Panc1 (cell line): Measurements from ENCODE around the gene JAK2. TPM values are rescaled to one million over a fixed set of nuclear protein-coding genes. Genes with fewer than 3 reads are reported as not detected.

ENCODE experiments used
- ATAC-seq: fragments of 200-7000 bp; cut with Tn5 transposase; 2 replicates; pipeline ENCODE4 v1.9.1; 2020; ENCODE audit warnings: mild to moderate bottlenecking, moderate library complexity
- BruUV-seq: library from RNA; stranded (reverse); fragments of 400-500 nt; replicated peaks from 2 replicates; lab custom pipeline; 2021; lab: Mats Ljungman, UMichigan
- CTCF ChIA-PET: fragments of 300-600 bp; sonication (Branson Sonifier 250); formaldehyde crosslinking; loops from one replicate; lab custom pipeline; 2022; ENCODE audit warnings: antibody characterized with exemption; lab: Charles Lee
- POLR2A ChIA-PET: fragments of 300-600 bp; sonication (Branson Sonifier 250); formaldehyde crosslinking; loops from one replicate; lab custom pipeline; 2022; ENCODE audit warnings: antibody characterized with exemption; lab: Charles Lee
- DNase-seq: peaks from one replicate; pipeline ENCODE4 v3.0.0-alpha.2; 2010; ENCODE audit warnings: low read depth, low spot score
- H3K27ac ChIP-seq: 2 replicates; pipeline ENCODE4 v1.5.1; 2011; ENCODE audit warnings: mild to moderate bottlenecking, low read length, inconsistent platforms
- H3K27me3 ChIP-seq: fragments of 200-500 bp; sonication (Bioruptor generic); 2 replicates; pipeline ENCODE4 v1.6.0; 2014; ENCODE audit warnings: low read length, inconsistent platforms; ENCODE audit not compliant: control insufficient read depth, insufficient read depth
- H3K36me3 ChIP-seq: fragments of 200-500 bp; sonication (Bioruptor generic); 2 replicates; pipeline ENCODE4 v1.5.1; 2014; ENCODE audit warnings: inconsistent platforms, mild to moderate bottlenecking, low read length, moderate library complexity; ENCODE audit not compliant: control insufficient read depth, insufficient read depth
- H3K4me1 ChIP-seq: 2 replicates; pipeline ENCODE4 v1.5.1; 2011; ENCODE audit warnings: inconsistent platforms, mild to moderate bottlenecking, low read length, moderate library complexity; ENCODE audit not compliant: control insufficient read depth, insufficient read depth
- H3K4me3 ChIP-seq, 2 experiments: 2 replicates each; pipeline ENCODE4 v1.5.1; 2011 to 2012; ENCODE audit warnings: low read depth in 2 of 2, low read length in 2 of 2, mild to moderate bottlenecking in 2 of 2, inconsistent platforms in 1 of 2, moderate library complexity in 1 of 2
- H3K9me3 ChIP-seq: fragments of 200-500 bp; sonication (Bioruptor generic); 2 replicates; pipeline ENCODE4 v1.5.1; 2014; ENCODE audit warnings: low read depth, mild to moderate bottlenecking, inconsistent platforms, low read length, moderate library complexity; ENCODE audit not compliant: control insufficient read depth, insufficient read depth
- CTCF ChIP-seq: fragments of 450-650 bp; IDR thresholded peaks from 2 replicates; pipeline ENCODE4 v1.5.1; 2017; ENCODE audit warnings: mild to moderate bottlenecking
- POLR2AphosphoS5 ChIP-seq: IDR thresholded peaks from 2 replicates; pipeline ENCODE4 v1.6.1; 2012; ENCODE audit warnings: mild to moderate bottlenecking, low read depth, low read length, moderate library complexity
- REST ChIP-seq, 2 experiments: IDR thresholded peaks; 2 replicates each; pipeline ENCODE4 v1.6.1; 2011 to 2012; ENCODE audit warnings: low read depth in 2 of 2, control low read depth in 1 of 2, low read length in 1 of 2, mild to moderate bottlenecking in 1 of 2, moderate library complexity in 1 of 2; ENCODE audit not compliant: insufficient read depth in 1 of 2
- SIN3A ChIP-seq: IDR thresholded peaks from 2 replicates; pipeline ENCODE4 v1.6.1; 2012; ENCODE audit warnings: low read depth, mild to moderate bottlenecking, low read length, moderate library complexity, borderline replicate concordance; ENCODE audit not compliant: insufficient read depth
- TCF7L2 ChIP-seq: IDR thresholded peaks from 2 replicates; pipeline ENCODE4 v1.6.1; 2011; ENCODE audit warnings: mild to moderate bottlenecking, low read depth, low read length, inconsistent platforms
- in situ Hi-C: cut with HindIII; loops from 2 replicates; pipeline ENCODE4 v1.10.0; 2016; ENCODE audit warnings: low sequenced_read_pairs, low pct_unique_long_range_greater_than_20kb
- intact Hi-C: fragments of 100-400 bp; cut with micrococcal nuclease; formaldehyde crosslinking; loops from one replicate; pipeline ENCODE4 v1.10.0; 2022; ENCODE audit not compliant: unreplicated experiment
- total RNA-seq: library from RNA; stranded (reverse); gene quantifications from one replicate; pipeline ENCODE4 v1.2.1, GENCODE V29; 2021; ENCODE audit not compliant: unreplicated experiment

The JAK2 gene
- total RNA-seq, 1 experiment from 2014 or later, result 2.3 TPM

DNA sequence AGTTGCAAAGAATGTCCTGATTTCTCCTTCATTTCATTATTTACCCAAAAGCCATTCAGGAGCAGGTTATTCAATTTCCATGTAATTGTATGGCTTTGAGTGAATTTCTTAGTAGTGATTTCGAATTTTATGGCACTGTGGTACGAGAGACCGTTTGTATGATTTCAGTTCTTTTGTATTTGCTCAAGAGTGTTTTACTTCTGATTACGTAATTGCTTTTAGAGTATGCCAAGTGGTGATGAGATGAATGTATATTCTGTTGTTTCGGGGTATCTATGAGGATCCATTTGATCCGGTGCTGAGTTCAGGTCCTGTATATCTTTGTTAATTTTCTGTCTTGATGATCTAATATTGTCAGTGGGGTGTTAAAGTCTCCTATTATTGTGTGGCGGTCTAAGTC, 159.1 kb downstream of the JAK2 start:
- H3K36me3 ChIP-seq, result no peaks in the 10 kb centered on the region
- ATAC-seq, result no peak
- no peaks in the 10 kb centered on the region for H3K4me1 ChIP-seq
- POLR2A ChIA-PET, result no interaction called here
- no peak overlapping the region for H3K27ac ChIP-seq
- H3K27me3 ChIP-seq, result no peaks in the 10 kb centered on the region
- in situ Hi-C loops (no loop called here), intact Hi-C loops (no loop called here)
- no peak overlapping the region for H3K4me3 ChIP-seq
- BruUV-seq, result no TSS peak
- TF ChIP-seq CTCF (no peak), REST (IDR thresholded peaks at IDR 0.05; ENCODE audit: insufficient read depth in 1 of 2, low read depth in 2 of 2, low read length in 1 of 2) (no peak), POLR2AphosphoS5 (no peak), SIN3A (no peak), TCF7L2 (no peak)
- no peaks in the 10 kb centered on the region for H3K9me3 ChIP-seq
- CTCF ChIA-PET, result no interaction called here
- DNase-seq, result no peak

DNA sequence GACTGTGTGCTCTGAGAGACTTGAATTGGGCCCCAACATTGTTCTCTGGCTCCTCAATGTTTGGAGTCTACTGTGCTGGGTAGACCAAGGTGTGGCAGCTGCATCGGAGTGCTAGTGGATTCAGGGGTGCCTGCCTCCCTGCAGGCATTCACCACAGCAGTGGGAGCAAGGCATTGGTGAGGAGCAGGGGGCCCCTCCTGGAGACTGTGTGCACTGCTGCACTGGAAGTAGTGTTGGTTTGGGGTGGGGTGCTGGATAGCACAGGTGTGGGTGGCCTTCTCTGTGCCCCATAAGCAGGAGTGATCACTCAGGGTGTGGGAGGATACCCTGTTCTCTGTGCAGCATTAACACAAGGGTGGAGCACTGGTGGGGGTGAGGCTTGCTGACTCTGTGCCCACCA, 161.2 kb downstream of the JAK2 start:
- TF ChIP-seq REST (IDR thresholded peaks at IDR 0.05; ENCODE audit: insufficient read depth in 1 of 2, low read depth in 2 of 2, low read length in 1 of 2) (no peak), SIN3A (no peak), POLR2AphosphoS5 (no peak), CTCF (no peak), TCF7L2 (no peak)
- Histone ChIP-seq H3K27me3 (no peaks in the 10 kb centered on the region), H3K4me1 (no peaks in the 10 kb centered on the region), H3K36me3 (no peaks in the 10 kb centered on the region), H3K9me3 (no peaks in the 10 kb centered on the region), H3K27ac (no peak overlapping the region), H3K4me3 (no peak overlapping the region)
- intact Hi-C loops, result no loop called here
- no TSS peak for BruUV-seq
- ChIA-PET POLR2A (no interaction called here), CTCF (no interaction called here)
- DNase-seq (no peak), ATAC-seq (no peak)
- in situ Hi-C loops, result no loop called here

Other genes starting within 250 kb of the JAK2 start
- gene AK3, start 244.1 kb upstream of the JAK2 start, total RNA-seq, result 15.9 TPM
- 11.2 TPM for gene RCL1, start 192.3 kb upstream of the JAK2 start, total RNA-seq
- not detected for gene INSL6, start 200.4 kb downstream of the JAK2 start, total RNA-seq
- gene INSL4, start 246.1 kb downstream of the JAK2 start, total RNA-seq, result not detected